Measurements from ENCODE around the gene MTOR. TPM values are rescaled to one million over a fixed set of nuclear protein-coding genes. Genes with fewer than 3 reads are reported as not detected.

Gene MTOR
- total RNA-seq, 4 donors from 2014 or later: 40.4 to 51.4 (median 49.6) TPM

GRCh38 chr1:11144570-11145256, 117.6 kb downstream of the MTOR start:
- no peak overlapping the region for H3K4me3 ChIP-seq
- peaks cover 0 to 62% (median 4%) of the 10 kb centered on the region in 3 donors for H3K36me3 ChIP-seq
- H3K27ac ChIP-seq: peak overlapping the region; percentile 52 to 90 (median 84)
- 58 to 73% methylated on average over 12 of the region's 12 CpGs for whole genome bisulfite sequencing, 2 donors
- H3K9me3 ChIP-seq: no peaks in the 10 kb centered on the region
- no peak for TF ChIP-seq POLR2A (IDR thresholded peaks at IDR 0.05)
- no peak for TF ChIP-seq EP300 (IDR thresholded peaks at IDR 0.05)
- TF ChIP-seq CTCF (IDR thresholded peaks at IDR 0.05): no peak
- no peak for DNase-seq (ENCODE audit: low spot score in 2 of 2)
- H3K4me1 ChIP-seq: peaks cover 0 to 43% (median 5%) of the 10 kb centered on the region in 4 donors
- H3K27me3 ChIP-seq: no peaks in the 10 kb centered on the region

- peaks cover 0 to 40% (median 6%) of the 10 kb centered on the region in 4 donors for H3K4me1 ChIP-seq
- H3K27me3 ChIP-seq: no peaks in the 10 kb centered on the region
- no peak overlapping the region for H3K4me3 ChIP-seq
- no peak for DNase-seq (ENCODE audit: low spot score in 2 of 2)
- 56 to 65% methylated on average over 2 of the region's 2 CpGs for WGBS, 2 donors
- H3K27ac ChIP-seq: peak overlapping the region; percentile 52 to 90 (median 84)
- peaks cover 0 to 62% (median 4%) of the 10 kb centered on the region in 3 donors for H3K36me3 ChIP-seq
- no peaks in the 10 kb centered on the region for H3K9me3 ChIP-seq
- no peak for TF ChIP-seq POLR2A (IDR thresholded peaks at IDR 0.05)
- TF ChIP-seq CTCF (IDR thresholded peaks at IDR 0.05): no peak
- TF ChIP-seq EP300 (IDR thresholded peaks at IDR 0.05): no peak
Observed at GRCh38 chr1:11143907-11144306, 118.4 kb downstream of the MTOR start.

GRCh38 chr1:11143401-11143800, 119.0 kb downstream of the MTOR start:
- H3K27me3 ChIP-seq: no peaks in the 10 kb centered on the region
- peak overlapping the region; percentile 52 to 90 (median 84) for H3K27ac ChIP-seq
- H3K4me3 ChIP-seq: no peak overlapping the region
- 68 to 73% methylated on average over 5 of the region's 5 CpGs for WGBS, 2 donors
- H3K9me3 ChIP-seq: no peaks in the 10 kb centered on the region
- peaks cover 0 to 40% (median 8%) of the 10 kb centered on the region in 4 donors for H3K4me1 ChIP-seq
- TF ChIP-seq CTCF (IDR thresholded peaks at IDR 0.05): no peak
- TF ChIP-seq EP300 (IDR thresholded peaks at IDR 0.05): peak in 1 of 2 donors; percentile 40
- DNase-seq (ENCODE audit: low spot score in 2 of 2): no peak
- H3K36me3 ChIP-seq: peaks cover 0 to 62% (median 4%) of the 10 kb centered on the region in 3 donors

GRCh38 chr1:11142618-11143391, 119.5 kb downstream of the MTOR start:
- Histone ChIP-seq H3K27ac (peak overlapping the region; percentile 52 to 90 (median 84)), H3K36me3 (peaks cover 0 to 61% (median 4%) of the 10 kb centered on the region in 3 donors), H3K4me3 (no peak overlapping the region), H3K27me3 (no peaks in the 10 kb centered on the region), H3K4me1 (peaks cover 0 to 38% (median 8%) of the 10 kb centered on the region in 4 donors), H3K9me3 (no peaks in the 10 kb centered on the region)
- WGBS, 2 donors: 71 to 74% methylated on average over 4 of the region's 4 CpGs
- TF ChIP-seq EP300 (IDR thresholded peaks at IDR 0.05) (peak; percentile 40 to 68), CTCF (IDR thresholded peaks at IDR 0.05) (no peak), POLR2A (IDR thresholded peaks at IDR 0.05) (peak in 1 of 2 donors; percentile 22)
- DNase-seq (ENCODE audit: low spot score in 2 of 2): no peak

GRCh38 chr1:11138952-11139351, 123.4 kb downstream of the MTOR start:
- TF ChIP-seq EP300 (IDR thresholded peaks at IDR 0.05): no peak
- no peak for TF ChIP-seq POLR2A (IDR thresholded peaks at IDR 0.05)
- TF ChIP-seq CTCF (IDR thresholded peaks at IDR 0.05): no peak

More at GRCh38 chr1:11138952-11139351, 123.4 kb downstream of the MTOR start:
- DNase-seq (ENCODE audit: low spot score in 2 of 2): no peak
- Histone ChIP-seq H3K27me3 (no peaks in the 10 kb centered on the region), H3K4me1 (peaks cover 0 to 34% (median 15%) of the 10 kb centered on the region in 4 donors), H3K27ac (peak overlapping the region in 2 of 4 donors; percentile 67 to 76), H3K9me3 (no peaks in the 10 kb centered on the region), H3K4me3 (no peak overlapping the region), H3K36me3 (peaks cover 0 to 52% (median 0%) of the 10 kb centered on the region in 3 donors)
- WGBS, 2 donors: 81 to 88% methylated on average over 3 of the region's 3 CpGs
